HepG2 (cell line): ENCODE measurements around the gene NUBPL. TPM values are rescaled to one million over a fixed set of nuclear protein-coding genes. Genes with fewer than 3 reads are reported as not detected.

Experiments used
- BRCA1 ChIP-seq: sonication (generic); formaldehyde crosslinking; IDR thresholded peaks from 2 replicates; pipeline ENCODE4 v1.4.0; 2020; ENCODE audit warnings: missing genetic modification reagents
- HDAC1 ChIP-seq: sonication (generic); formaldehyde crosslinking; IDR thresholded peaks from 2 replicates; pipeline ENCODE4 v1.5.1; 2020; ENCODE audit warnings: mild to moderate bottlenecking, missing genetic modification reagents
- HNRNPK ChIP-seq: fragments of 200-400 bp; formaldehyde crosslinking; IDR thresholded peaks from 2 replicates; pipeline ENCODE4 v1.6.1; 2018; ENCODE audit warnings: low read length, low read depth, moderate library complexity, mild to moderate bottlenecking; ENCODE audit not compliant: poor library complexity, severe bottlenecking
- MEF2D ChIP-seq: sonication (generic); formaldehyde crosslinking; IDR thresholded peaks from 2 replicates; pipeline ENCODE4 v1.5.1; 2020; ENCODE audit warnings: mild to moderate bottlenecking, missing genetic modification reagents
- RBFOX2 ChIP-seq: fragments of 200-400 bp; formaldehyde crosslinking; IDR thresholded peaks from 2 replicates; pipeline ENCODE4 v1.6.1; 2017; ENCODE audit warnings: low read depth, mild to moderate bottlenecking, low read length
- SMAD1 ChIP-seq: sonication (generic); formaldehyde crosslinking; IDR thresholded peaks from 2 replicates; pipeline ENCODE4 v1.4.0; 2020; ENCODE audit warnings: missing genetic modification reagents, low read depth, mild to moderate bottlenecking, borderline replicate concordance
- YEATS4 ChIP-seq: sonication (generic); formaldehyde crosslinking; IDR thresholded peaks from 2 replicates; pipeline ENCODE4 v1.4.0; 2020; ENCODE audit warnings: missing genetic modification reagents, borderline replicate concordance
- ZNF382 ChIP-seq: sonication (generic); formaldehyde crosslinking; IDR thresholded peaks from 2 replicates; pipeline ENCODE4 v1.5.0; 2020; ENCODE audit warnings: missing genetic modification reagents, mild to moderate bottlenecking, borderline replicate concordance
- ZNF510 ChIP-seq: sonication (generic); formaldehyde crosslinking; IDR thresholded peaks from 2 replicates; pipeline ENCODE4 v1.4.0; 2020; ENCODE audit warnings: low read depth, mild to moderate bottlenecking, missing genetic modification reagents
- ZNF598 ChIP-seq: sonication (generic); formaldehyde crosslinking; IDR thresholded peaks from 2 replicates; pipeline ENCODE4 v1.5.1; 2020; ENCODE audit warnings: mild to moderate bottlenecking, missing genetic modification reagents, borderline replicate concordance
- polyA plus RNA-seq, 8 experiments: library from polyadenylated mRNA; depleted of rRNA in 3 of 8; stranded (reverse) in 7 of 8; unstranded in 1 of 8; fragments of >200 nt; fragmentation: Illumina TruSeq in 4 of 8; extraction: Trizol in 4 of 8; gene quantifications; 2 replicates each; pipeline versions ENCODE4 v1.2.1 to v1.2.3, GENCODE V29; 2011 to 2016; ENCODE audit warnings: low read depth in 4 of 8, missing spikeins in 1 of 8, mixed read lengths in 1 of 8; ENCODE audit not compliant: insufficient read depth in 1 of 8
- total RNA-seq, 5 experiments: library from RNA; depleted of rRNA; stranded (reverse); fragments of >200 nt; fragmentation: Illumina TruSeq; extraction: Trizol; gene quantifications; 2 replicates each; pipeline ENCODE4 v1.2.3, GENCODE V29; 2016; ENCODE audit warnings: low read depth in 1 of 5
- TF ChIP-seq, protein P1 (sequence below): IDR thresholded peaks from 2 replicates; pipeline ENCODE4 v1.6.1; 2016; ENCODE audit warnings: mild to moderate bottlenecking, missing biosample characterization, missing genetic modification reagents
- TF ChIP-seq, protein P2 (sequence below): sonication (generic); formaldehyde crosslinking; IDR thresholded peaks from 2 replicates; pipeline ENCODE4 v1.5.0; 2020; ENCODE audit warnings: missing genetic modification reagents, mild to moderate bottlenecking, borderline replicate concordance
- TF ChIP-seq, protein P3 (sequence below): sonication (generic); formaldehyde crosslinking; IDR thresholded peaks from 2 replicates; pipeline ENCODE4 v1.8.1; 2023; ENCODE audit warnings: mild to moderate bottlenecking, missing genetic modification reagents
- TF ChIP-seq, protein P4 (sequence below): IDR thresholded peaks from 2 replicates; pipeline ENCODE4 v1.6.1; 2016; ENCODE audit warnings: missing genetic modification reagents, missing compliant biosample characterization
- TF ChIP-seq, protein P5 (sequence below): sonication (generic); formaldehyde crosslinking; IDR thresholded peaks from 2 replicates; pipeline ENCODE4 v1.4.0; 2020; ENCODE audit warnings: mild to moderate bottlenecking, low read depth, missing genetic modification reagents
- TF ChIP-seq, protein P6 (sequence below): sonication (generic); formaldehyde crosslinking; IDR thresholded peaks from 2 replicates; pipeline ENCODE4 v1.5.0; 2020; ENCODE audit warnings: mild to moderate bottlenecking, missing genetic modification reagents
- TF ChIP-seq, protein P7 (sequence below): sonication (generic); formaldehyde crosslinking; conservative IDR thresholded peaks from 2 replicates; pipeline ENCODE4 v1.8.1; 2023; ENCODE audit warnings: missing genetic modification reagents
- TF ChIP-seq, protein P8 (sequence below): IDR thresholded peaks from 2 replicates; pipeline ENCODE4 v1.6.1; 2016; ENCODE audit warnings: missing compliant biosample characterization, missing genetic modification reagents, borderline replicate concordance

NUBPL gene
- total and polyA plus RNA-seq, 2 of the 13 experiments (the other 11 are each of a cell fraction or from before 2014, with no cell fraction given) = 21.3 to 44.1 TPM

- TF ChIP-seq YEATS4 (CRISPR knock-in tag) (peak; percentile 98), HDAC1 (CRISPR knock-in tag) (peak; percentile 100), SMAD1 (CRISPR knock-in tag) (peak; percentile 99), RBFOX2 (peak; percentile 99), BRCA1 (no peak; the same call in 1 of the 2 replicates), MEF2D (CRISPR knock-in tag) (peak; percentile 90), ZNF598 (CRISPR knock-in tag) (peak; percentile 100), ZNF510 (no peak; the same call in none of the 2 replicates), HNRNPK (no peak), ZNF382 (CRISPR knock-in tag) (no peak)
- TF ChIP-seq, protein P1, sequence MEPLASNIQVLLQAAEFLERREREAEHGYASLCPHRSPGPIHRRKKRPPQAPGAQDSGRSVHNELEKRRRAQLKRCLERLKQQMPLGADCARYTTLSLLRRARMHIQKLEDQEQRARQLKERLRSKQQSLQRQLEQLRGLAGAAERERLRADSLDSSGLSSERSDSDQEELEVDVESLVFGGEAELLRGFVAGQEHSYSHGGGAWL (CRISPR knock-in tag) = peak; percentile 98; the same call in 1 of the 2 replicates
- TF ChIP-seq, protein P2, sequence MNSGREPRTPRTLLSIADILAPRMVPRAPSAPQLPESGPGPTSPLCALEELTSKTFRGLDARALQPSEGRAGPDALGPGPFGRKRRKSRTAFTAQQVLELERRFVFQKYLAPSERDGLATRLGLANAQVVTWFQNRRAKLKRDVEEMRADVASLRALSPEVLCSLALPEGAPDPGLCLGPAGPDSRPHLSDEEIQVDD (CRISPR knock-in tag) = 0 out of 2 replicates have a peak, but pooled peaks have one; percentile 81
- TF ChIP-seq, protein P3, sequence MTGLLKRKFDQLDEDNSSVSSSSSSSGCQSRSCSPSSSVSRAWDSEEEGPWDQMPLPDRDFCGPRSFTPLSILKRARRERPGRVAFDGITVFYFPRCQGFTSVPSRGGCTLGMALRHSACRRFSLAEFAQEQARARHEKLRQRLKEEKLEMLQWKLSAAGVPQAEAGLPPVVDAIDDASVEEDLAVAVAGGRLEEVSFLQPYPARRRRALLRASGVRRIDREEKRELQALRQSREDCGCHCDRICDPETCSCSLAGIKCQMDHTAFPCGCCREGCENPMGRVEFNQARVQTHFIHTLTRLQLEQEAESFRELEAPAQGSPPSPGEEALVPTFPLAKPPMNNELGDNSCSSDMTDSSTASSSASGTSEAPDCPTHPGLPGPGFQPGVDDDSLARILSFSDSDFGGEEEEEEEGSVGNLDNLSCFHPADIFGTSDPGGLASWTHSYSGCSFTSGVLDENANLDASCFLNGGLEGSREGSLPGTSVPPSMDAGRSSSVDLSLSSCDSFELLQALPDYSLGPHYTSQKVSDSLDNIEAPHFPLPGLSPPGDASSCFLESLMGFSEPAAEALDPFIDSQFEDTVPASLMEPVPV = peak; percentile 99
- TF ChIP-seq, protein P4, sequence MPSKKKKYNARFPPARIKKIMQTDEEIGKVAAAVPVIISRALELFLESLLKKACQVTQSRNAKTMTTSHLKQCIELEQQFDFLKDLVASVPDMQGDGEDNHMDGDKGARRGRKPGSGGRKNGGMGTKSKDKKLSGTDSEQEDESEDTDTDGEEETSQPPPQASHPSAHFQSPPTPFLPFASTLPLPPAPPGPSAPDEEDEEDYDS (CRISPR knock-in tag) = peak; percentile 72
- TF ChIP-seq, protein P5, sequence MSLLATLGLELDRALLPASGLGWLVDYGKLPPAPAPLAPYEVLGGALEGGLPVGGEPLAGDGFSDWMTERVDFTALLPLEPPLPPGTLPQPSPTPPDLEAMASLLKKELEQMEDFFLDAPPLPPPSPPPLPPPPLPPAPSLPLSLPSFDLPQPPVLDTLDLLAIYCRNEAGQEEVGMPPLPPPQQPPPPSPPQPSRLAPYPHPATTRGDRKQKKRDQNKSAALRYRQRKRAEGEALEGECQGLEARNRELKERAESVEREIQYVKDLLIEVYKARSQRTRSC (CRISPR knock-in tag) = peak; percentile 83; the same call in 1 of the 2 replicates
- TF ChIP-seq, protein P6, sequence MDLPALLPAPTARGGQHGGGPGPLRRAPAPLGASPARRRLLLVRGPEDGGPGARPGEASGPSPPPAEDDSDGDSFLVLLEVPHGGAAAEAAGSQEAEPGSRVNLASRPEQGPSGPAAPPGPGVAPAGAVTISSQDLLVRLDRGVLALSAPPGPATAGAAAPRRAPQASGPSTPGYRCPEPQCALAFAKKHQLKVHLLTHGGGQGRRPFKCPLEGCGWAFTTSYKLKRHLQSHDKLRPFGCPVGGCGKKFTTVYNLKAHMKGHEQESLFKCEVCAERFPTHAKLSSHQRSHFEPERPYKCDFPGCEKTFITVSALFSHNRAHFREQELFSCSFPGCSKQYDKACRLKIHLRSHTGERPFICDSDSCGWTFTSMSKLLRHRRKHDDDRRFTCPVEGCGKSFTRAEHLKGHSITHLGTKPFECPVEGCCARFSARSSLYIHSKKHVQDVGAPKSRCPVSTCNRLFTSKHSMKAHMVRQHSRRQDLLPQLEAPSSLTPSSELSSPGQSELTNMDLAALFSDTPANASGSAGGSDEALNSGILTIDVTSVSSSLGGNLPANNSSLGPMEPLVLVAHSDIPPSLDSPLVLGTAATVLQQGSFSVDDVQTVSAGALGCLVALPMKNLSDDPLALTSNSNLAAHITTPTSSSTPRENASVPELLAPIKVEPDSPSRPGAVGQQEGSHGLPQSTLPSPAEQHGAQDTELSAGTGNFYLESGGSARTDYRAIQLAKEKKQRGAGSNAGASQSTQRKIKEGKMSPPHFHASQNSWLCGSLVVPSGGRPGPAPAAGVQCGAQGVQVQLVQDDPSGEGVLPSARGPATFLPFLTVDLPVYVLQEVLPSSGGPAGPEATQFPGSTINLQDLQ = no peak
- TF ChIP-seq, protein P7, sequence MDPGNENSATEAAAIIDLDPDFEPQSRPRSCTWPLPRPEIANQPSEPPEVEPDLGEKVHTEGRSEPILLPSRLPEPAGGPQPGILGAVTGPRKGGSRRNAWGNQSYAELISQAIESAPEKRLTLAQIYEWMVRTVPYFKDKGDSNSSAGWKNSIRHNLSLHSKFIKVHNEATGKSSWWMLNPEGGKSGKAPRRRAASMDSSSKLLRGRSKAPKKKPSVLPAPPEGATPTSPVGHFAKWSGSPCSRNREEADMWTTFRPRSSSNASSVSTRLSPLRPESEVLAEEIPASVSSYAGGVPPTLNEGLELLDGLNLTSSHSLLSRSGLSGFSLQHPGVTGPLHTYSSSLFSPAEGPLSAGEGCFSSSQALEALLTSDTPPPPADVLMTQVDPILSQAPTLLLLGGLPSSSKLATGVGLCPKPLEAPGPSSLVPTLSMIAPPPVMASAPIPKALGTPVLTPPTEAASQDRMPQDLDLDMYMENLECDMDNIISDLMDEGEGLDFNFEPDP = no peak
- TF ChIP-seq, protein P8, sequence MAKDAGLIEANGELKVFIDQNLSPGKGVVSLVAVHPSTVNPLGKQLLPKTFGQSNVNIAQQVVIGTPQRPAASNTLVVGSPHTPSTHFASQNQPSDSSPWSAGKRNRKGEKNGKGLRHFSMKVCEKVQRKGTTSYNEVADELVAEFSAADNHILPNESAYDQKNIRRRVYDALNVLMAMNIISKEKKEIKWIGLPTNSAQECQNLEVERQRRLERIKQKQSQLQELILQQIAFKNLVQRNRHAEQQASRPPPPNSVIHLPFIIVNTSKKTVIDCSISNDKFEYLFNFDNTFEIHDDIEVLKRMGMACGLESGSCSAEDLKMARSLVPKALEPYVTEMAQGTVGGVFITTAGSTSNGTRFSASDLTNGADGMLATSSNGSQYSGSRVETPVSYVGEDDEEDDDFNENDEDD (CRISPR knock-in tag) = peak; percentile 80; the same call in 1 of the 2 replicates
These were observed at the start of gene NUBPL (continued) for GRCh38 chr14:31561155-31561846.
